GM19099 (cell line): ENCODE measurements around the gene OTOP3.

Experiments
- POLR2A ChIP-seq: IDR thresholded peaks from 3 replicates; pipeline ENCODE4 v1.6.1; 2011; ENCODE audit warnings: low read depth; ENCODE audit not compliant: insufficient read length; ENCODE audit errors: extremely low read depth

The OTOP3 gene

GRCh38 chr17:74987909-74988711 lies 52.4 kb downstream of the OTOP3 start:
- no peak for TF ChIP-seq POLR2A

GRCh38 chr17:74990581-74991105 lies 54.9 kb downstream of the OTOP3 start:
- no peak for TF ChIP-seq POLR2A

- TF ChIP-seq POLR2A, result no peak
Measured at GRCh38 chr17:74992223-74992622, 56.5 kb downstream of the OTOP3 start.

- TF ChIP-seq POLR2A, result no peak
Measured at GRCh38 chr17:74994440-74994839, 58.7 kb downstream of the OTOP3 start.

- no peak for TF ChIP-seq POLR2A
Measured at GRCh38 chr17:74995847-74996246, 60.1 kb downstream of the OTOP3 start.

- no peak for TF ChIP-seq POLR2A
Measured at GRCh38 chr17:74998783-74999182, 63.1 kb downstream of the OTOP3 start.

- TF ChIP-seq POLR2A, result no peak
Measured at GRCh38 chr17:74999523-74999922, 63.8 kb downstream of the OTOP3 start.
